ENCODE data around the gene KRTAP1-3. TPM values are rescaled to one million over a fixed set of nuclear protein-coding genes. Genes with fewer than 3 reads are reported as not detected.
"Not testable (repeated sequence)": the region's sequence is repeated elsewhere in the genome, so short reads cannot be mapped to it uniquely, and the experiment has no call there.

The KRTAP1-3 gene
- polyA plus RNA-seq, 1 donor from 2014 or later, result not detected

- Mint-ChIP-seq H3K4me1 (no peaks in the 10 kb centered on the region), H3K9me3 (peaks cover 1 to 3% (median 2%) of the 10 kb centered on the region in 3 donors), H3K27ac (no peak within 1 kb of the TSS), H3K27me3 (peaks cover 17% of the 10 kb centered on the region), H3K4me3 (no peak within 1 kb of the TSS), H3K36me3 (no peaks in the 10 kb centered on the region)
Measured at GRCh38 chr17:41060052-41060604, 25.5 kb upstream of the KRTAP1-3 start, which contains the start of gene KRTAP2-3. Gene KRTAP2-3 (minus strand): TSS chr17:41060114. CDS start chr17:41060050, 64 bp downstream.

GRCh38 chr17:41059276-41060051 is 24.8 kb upstream of the KRTAP1-3 start:
- peaks cover 17% of the 10 kb centered on the region for H3K27me3 Mint-ChIP-seq
- not testable (repeated sequence) for H3K4me1 Mint-ChIP-seq, H3K4me3 Mint-ChIP-seq, H3K27ac Mint-ChIP-seq, H3K9me3 Mint-ChIP-seq, H3K36me3 Mint-ChIP-seq

- Mint-ChIP-seq H3K4me1 (peaks cover 0 to 2% (median 0%) of the 10 kb centered on the region in 3 donors), H3K27me3 (peaks cover 17% of the 10 kb centered on the region), H3K27ac (no peak overlapping the region), H3K4me3 (no peak overlapping the region), H3K36me3 (no peaks in the 10 kb centered on the region), H3K9me3 (peaks cover 1 to 4% (median 2%) of the 10 kb centered on the region in 3 donors)
Measured at GRCh38 chr17:41058741-41059140, 24.1 kb upstream of the KRTAP1-3 start.

GRCh38 chr17:41057547-41057946 is 22.9 kb upstream of the KRTAP1-3 start:
- no peak overlapping the region for H3K27ac Mint-ChIP-seq
- no peaks in the 10 kb centered on the region for H3K36me3 Mint-ChIP-seq
- no peak overlapping the region for H3K4me3 Mint-ChIP-seq
- H3K4me1 Mint-ChIP-seq, result peaks cover 0 to 2% (median 0%) of the 10 kb centered on the region in 3 donors
- H3K9me3 Mint-ChIP-seq, result peaks cover 1 to 7% (median 2%) of the 10 kb centered on the region in 3 donors
- peaks cover 21% of the 10 kb centered on the region for H3K27me3 Mint-ChIP-seq

GRCh38 chr17:41055130-41055529 is 20.5 kb upstream of the KRTAP1-3 start, which contains the start of gene KRTAP2-2:
Gene KRTAP2-2 (minus strand): TSS chr17:41055230. CDS start chr17:41055211, 19 bp downstream.
- Mint-ChIP-seq H3K27me3 (peaks cover 14% of the 10 kb centered on the region), H3K27ac (peak within 1 kb of the TSS in 1 of 3 donors; percentile 46)
- H3K9me3 Mint-ChIP-seq, H3K36me3 Mint-ChIP-seq, H3K4me3 Mint-ChIP-seq, H3K4me1 Mint-ChIP-seq: not testable (repeated sequence)

GRCh38 chr17:41054556-41054955 is 19.9 kb upstream of the KRTAP1-3 start:
- peaks cover 14% of the 10 kb centered on the region for H3K27me3 Mint-ChIP-seq
- not testable (repeated sequence) for H3K4me1 Mint-ChIP-seq, H3K36me3 Mint-ChIP-seq, H3K4me3 Mint-ChIP-seq, H3K27ac Mint-ChIP-seq, H3K9me3 Mint-ChIP-seq

- H3K9me3 Mint-ChIP-seq, result peaks cover 1 to 7% (median 2%) of the 10 kb centered on the region in 3 donors
- peaks cover 11% of the 10 kb centered on the region for H3K27me3 Mint-ChIP-seq
- H3K4me3 Mint-ChIP-seq, result no peak overlapping the region
- H3K4me1 Mint-ChIP-seq, result peaks cover 0 to 4% (median 2%) of the 10 kb centered on the region in 3 donors
- no peaks in the 10 kb centered on the region for H3K36me3 Mint-ChIP-seq
- H3K27ac Mint-ChIP-seq, result peak overlapping the region in 1 of 3 donors; percentile 46
Measured at GRCh38 chr17:41054025-41054424, 19.4 kb upstream of the KRTAP1-3 start.

GRCh38 chr17:41052566-41052965 is 17.9 kb upstream of the KRTAP1-3 start:
- peaks cover 0 to 6% (median 5%) of the 10 kb centered on the region in 3 donors for H3K4me1 Mint-ChIP-seq
- peaks cover 13% of the 10 kb centered on the region for H3K27me3 Mint-ChIP-seq
- no peak overlapping the region for H3K4me3 Mint-ChIP-seq
- no peaks in the 10 kb centered on the region for H3K36me3 Mint-ChIP-seq
- H3K9me3 Mint-ChIP-seq, result peaks cover under 1 to 6% (median 1%) of the 10 kb centered on the region in 3 donors
- H3K27ac Mint-ChIP-seq, result no peak overlapping the region

- H3K27ac Mint-ChIP-seq, result no peak overlapping the region
- H3K4me3 Mint-ChIP-seq, result no peak overlapping the region
- H3K4me1 Mint-ChIP-seq, result peaks cover 0 to 6% (median 5%) of the 10 kb centered on the region in 3 donors
- H3K36me3 Mint-ChIP-seq, result no peaks in the 10 kb centered on the region
- H3K9me3 Mint-ChIP-seq, result peaks cover 0 to 6% (median 0%) of the 10 kb centered on the region in 3 donors
- H3K27me3 Mint-ChIP-seq, result peaks cover 13% of the 10 kb centered on the region
Measured at GRCh38 chr17:41049110-41049509, 14.4 kb upstream of the KRTAP1-3 start.

- H3K27me3 Mint-ChIP-seq, result peaks cover 13% of the 10 kb centered on the region
Measured at GRCh38 chr17:41048441-41048840, 13.8 kb upstream of the KRTAP1-3 start.

GRCh38 chr17:41046735-41047465 is 12.2 kb upstream of the KRTAP1-3 start, which contains the start of gene KRTAP2-1:
Gene KRTAP2-1 (minus strand): TSS chr17:41047316. CDS start chr17:41047267, 49 bp downstream.
- H3K27ac Mint-ChIP-seq, H3K4me3 Mint-ChIP-seq, H3K27me3 Mint-ChIP-seq, H3K4me1 Mint-ChIP-seq, H3K36me3 Mint-ChIP-seq: not testable (repeated sequence)
- peaks cover 3 to 12% (median 10%) of the 10 kb centered on the region in 3 donors for H3K9me3 Mint-ChIP-seq

More at GRCh38 chr17:41048441-41048840, 13.8 kb upstream of the KRTAP1-3 start:
- Mint-ChIP-seq H3K4me3 (no peak overlapping the region), H3K36me3 (no peaks in the 10 kb centered on the region), H3K27ac (no peak overlapping the region), H3K4me1 (peaks cover 0 to 6% (median 5%) of the 10 kb centered on the region in 3 donors), H3K9me3 (peaks cover 1 to 7% (median 3%) of the 10 kb centered on the region in 3 donors)

GRCh38 chr17:41042953-41043352 is 8.3 kb upstream of the KRTAP1-3 start:
- Mint-ChIP-seq H3K4me1 (peaks cover 0 to 2% (median 0%) of the 10 kb centered on the region in 3 donors), H3K27ac (no peak overlapping the region), H3K27me3 (peaks cover 15% of the 10 kb centered on the region), H3K36me3 (no peaks in the 10 kb centered on the region), H3K9me3 (peaks cover 5 to 12% (median 12%) of the 10 kb centered on the region in 3 donors), H3K4me3 (no peak overlapping the region)

GRCh38 chr17:41040783-41041571 is 6.3 kb upstream of the KRTAP1-3 start, which contains the start of gene KRTAP1-1:
Gene KRTAP1-1 (minus strand): TSS chr17:41041450. CDS start chr17:41041397, 53 bp downstream.
- H3K27ac Mint-ChIP-seq, H3K36me3 Mint-ChIP-seq, H3K4me1 Mint-ChIP-seq, H3K4me3 Mint-ChIP-seq: not testable (repeated sequence)
- Mint-ChIP-seq H3K9me3 (peaks cover 5 to 12% (median 12%) of the 10 kb centered on the region in 3 donors), H3K27me3 (peaks cover 15% of the 10 kb centered on the region)

GRCh38 chr17:41037853-41038350 is 3.2 kb upstream of the KRTAP1-3 start:
- Mint-ChIP-seq H3K36me3 (no peaks in the 10 kb centered on the region), H3K9me3 (peaks cover 2 to 7% (median 3%) of the 10 kb centered on the region in 3 donors), H3K27me3 (peaks cover 15% of the 10 kb centered on the region), H3K4me3 (no peak overlapping the region), H3K4me1 (no peaks in the 10 kb centered on the region), H3K27ac (no peak overlapping the region)

Data from IgD-negative memory B cell (primary cell).